ENCODE data around the gene BUD13.

- no peak for TF ChIP-seq POLR2A (IDR thresholded peaks at IDR 0.05)
- TF ChIP-seq, protein P1, sequence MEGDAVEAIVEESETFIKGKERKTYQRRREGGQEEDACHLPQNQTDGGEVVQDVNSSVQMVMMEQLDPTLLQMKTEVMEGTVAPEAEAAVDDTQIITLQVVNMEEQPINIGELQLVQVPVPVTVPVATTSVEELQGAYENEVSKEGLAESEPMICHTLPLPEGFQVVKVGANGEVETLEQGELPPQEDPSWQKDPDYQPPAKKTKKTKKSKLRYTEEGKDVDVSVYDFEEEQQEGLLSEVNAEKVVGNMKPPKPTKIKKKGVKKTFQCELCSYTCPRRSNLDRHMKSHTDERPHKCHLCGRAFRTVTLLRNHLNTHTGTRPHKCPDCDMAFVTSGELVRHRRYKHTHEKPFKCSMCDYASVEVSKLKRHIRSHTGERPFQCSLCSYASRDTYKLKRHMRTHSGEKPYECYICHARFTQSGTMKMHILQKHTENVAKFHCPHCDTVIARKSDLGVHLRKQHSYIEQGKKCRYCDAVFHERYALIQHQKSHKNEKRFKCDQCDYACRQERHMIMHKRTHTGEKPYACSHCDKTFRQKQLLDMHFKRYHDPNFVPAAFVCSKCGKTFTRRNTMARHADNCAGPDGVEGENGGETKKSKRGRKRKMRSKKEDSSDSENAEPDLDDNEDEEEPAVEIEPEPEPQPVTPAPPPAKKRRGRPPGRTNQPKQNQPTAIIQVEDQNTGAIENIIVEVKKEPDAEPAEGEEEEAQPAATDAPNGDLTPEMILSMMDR (IDR thresholded peaks at IDR 0.05), result no peak
- TF ChIP-seq POLR2AphosphoS5 (IDR thresholded peaks at IDR 0.05), result no peak
Observed at GRCh38 chr11:116821050-116821918, 48.5 kb upstream of the BUD13 start.

Measured in breast epithelium (tissue), 3 donors.